Measurements from ENCODE around the gene CARMIL3.

CARMIL3 gene

DNA sequence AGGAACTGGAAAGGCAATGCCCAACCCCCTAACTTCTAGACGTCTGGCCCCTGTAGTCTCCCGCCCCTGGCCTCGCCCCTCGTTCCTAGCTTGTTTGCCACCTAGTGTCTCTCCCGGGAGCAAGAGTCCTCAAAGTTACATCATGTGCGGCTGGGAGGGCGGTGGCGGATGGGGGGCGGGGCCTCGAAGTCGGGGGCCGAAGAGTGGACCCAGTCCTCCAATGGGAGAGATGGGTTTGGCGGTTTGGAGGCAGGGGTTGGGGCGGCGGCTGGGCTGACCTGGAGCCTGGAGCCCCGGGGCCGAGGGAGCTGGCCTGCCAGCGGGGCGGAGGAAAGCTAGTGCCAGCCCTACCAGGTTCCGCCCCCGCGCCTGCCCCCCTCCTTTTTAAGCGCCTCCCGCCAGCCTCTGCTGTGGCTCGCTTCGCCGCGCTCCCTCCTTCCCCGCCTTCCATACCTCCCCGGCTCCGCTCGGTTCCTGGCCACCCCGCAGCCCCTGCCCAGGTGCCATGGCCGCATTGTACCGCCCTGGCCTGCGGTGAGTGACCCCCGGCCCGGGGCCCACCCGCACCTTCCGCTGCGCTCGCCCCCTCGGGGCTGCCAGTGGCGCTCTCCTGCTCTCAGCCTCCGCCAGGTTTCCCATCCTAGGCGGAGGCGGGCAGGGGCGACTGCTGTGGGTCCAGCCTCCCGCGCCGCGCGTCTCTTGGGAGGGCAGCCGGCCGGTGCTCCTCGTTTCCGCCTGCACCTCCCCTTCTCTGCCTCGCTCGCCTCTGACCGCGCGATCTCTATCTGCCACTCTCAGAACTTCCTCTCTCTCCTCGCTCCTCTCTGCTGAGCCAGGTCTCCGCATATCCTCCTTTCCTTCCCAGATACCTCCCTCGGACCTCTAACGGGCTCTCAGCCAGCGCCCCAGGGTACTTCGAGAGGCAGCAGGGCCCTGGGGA lies 42.4 kb downstream of the CARMIL3 start, which contains the start of gene PCK2:
Gene PCK2 (plus strand): TSS at position 411 of the 940 bp plus-strand sequence. CDS start 95 bp downstream, at position 506.
- DNase-seq (ENCODE audit: low read depth, low spot score), result peak; percentile 69
- H3K9me3 ChIP-seq (ENCODE audit: insufficient read depth, low read length), result no peaks in the 10 kb centered on the region
- peaks cover 11% of the 10 kb centered on the region for H3K27me3 ChIP-seq (ENCODE audit: insufficient read depth, insufficient read length)
- TF ChIP-seq SUZ12 (IDR thresholded peaks at IDR 0.05; ENCODE audit: extremely low read depth, insufficient read depth, insufficient read length) (no peak), ZNF274 (IDR thresholded peaks at IDR 0.05; ENCODE audit: low read depth, low read length) (no peak), YY1 (IDR thresholded peaks at IDR 0.05; ENCODE audit: insufficient read depth, insufficient read length) (no peak)
- peaks cover 5% of the 10 kb centered on the region for H3K4me1 ChIP-seq (ENCODE audit: insufficient read depth, insufficient read length)
- peak within 1 kb of the TSS; percentile 80 for H3K4me3 ChIP-seq (ENCODE audit: insufficient read length, low read depth)
- peaks cover 21% of the 10 kb centered on the region for H3K36me3 ChIP-seq (ENCODE audit: insufficient read depth, insufficient read length, low read length)
- peak within 1 kb of the TSS; percentile 93 for H3K9ac ChIP-seq (ENCODE audit: insufficient read length, low read depth)

GRCh38 chr14:24094841-24095270 lies 43.0 kb downstream of the CARMIL3 start:
- H3K36me3 ChIP-seq (ENCODE audit: insufficient read depth, insufficient read length, low read length), result peaks cover 28% of the 10 kb centered on the region
- H3K4me3 ChIP-seq (ENCODE audit: insufficient read length, low read depth), result peak overlapping the region; percentile 80
- DNase-seq (ENCODE audit: low read depth, low spot score), result no peak
- H3K9ac ChIP-seq (ENCODE audit: insufficient read length, low read depth), result peak overlapping the region; percentile 93
- TF ChIP-seq ZNF274 (IDR thresholded peaks at IDR 0.05; ENCODE audit: low read depth, low read length), result no peak
- peaks cover 11% of the 10 kb centered on the region for H3K27me3 ChIP-seq (ENCODE audit: insufficient read depth, insufficient read length)
- H3K4me1 ChIP-seq (ENCODE audit: insufficient read depth, insufficient read length), result peaks cover 5% of the 10 kb centered on the region
- no peaks in the 10 kb centered on the region for H3K9me3 ChIP-seq (ENCODE audit: insufficient read depth, low read length)

- H3K4me1 ChIP-seq (ENCODE audit: insufficient read depth, insufficient read length), result peaks cover 5% of the 10 kb centered on the region
- H3K9ac ChIP-seq (ENCODE audit: insufficient read length, low read depth), result peak overlapping the region; percentile 93
- H3K36me3 ChIP-seq (ENCODE audit: insufficient read depth, insufficient read length, low read length), result peaks cover 32% of the 10 kb centered on the region
- no peak for DNase-seq (ENCODE audit: low read depth, low spot score)
- peak overlapping the region; percentile 80 for H3K4me3 ChIP-seq (ENCODE audit: insufficient read length, low read depth)
- H3K27me3 ChIP-seq (ENCODE audit: insufficient read depth, insufficient read length), result peaks cover 11% of the 10 kb centered on the region
- no peak for TF ChIP-seq ZNF274 (IDR thresholded peaks at IDR 0.05; ENCODE audit: low read depth, low read length)
- no peak for TF ChIP-seq SUZ12 (IDR thresholded peaks at IDR 0.05; ENCODE audit: extremely low read depth, insufficient read depth, insufficient read length)
- no peak for TF ChIP-seq YY1 (IDR thresholded peaks at IDR 0.05; ENCODE audit: insufficient read depth, insufficient read length)
- no peaks in the 10 kb centered on the region for H3K9me3 ChIP-seq (ENCODE audit: insufficient read depth, low read length)
Observed at GRCh38 chr14:24095271-24096068, 43.7 kb downstream of the CARMIL3 start.

DNA sequence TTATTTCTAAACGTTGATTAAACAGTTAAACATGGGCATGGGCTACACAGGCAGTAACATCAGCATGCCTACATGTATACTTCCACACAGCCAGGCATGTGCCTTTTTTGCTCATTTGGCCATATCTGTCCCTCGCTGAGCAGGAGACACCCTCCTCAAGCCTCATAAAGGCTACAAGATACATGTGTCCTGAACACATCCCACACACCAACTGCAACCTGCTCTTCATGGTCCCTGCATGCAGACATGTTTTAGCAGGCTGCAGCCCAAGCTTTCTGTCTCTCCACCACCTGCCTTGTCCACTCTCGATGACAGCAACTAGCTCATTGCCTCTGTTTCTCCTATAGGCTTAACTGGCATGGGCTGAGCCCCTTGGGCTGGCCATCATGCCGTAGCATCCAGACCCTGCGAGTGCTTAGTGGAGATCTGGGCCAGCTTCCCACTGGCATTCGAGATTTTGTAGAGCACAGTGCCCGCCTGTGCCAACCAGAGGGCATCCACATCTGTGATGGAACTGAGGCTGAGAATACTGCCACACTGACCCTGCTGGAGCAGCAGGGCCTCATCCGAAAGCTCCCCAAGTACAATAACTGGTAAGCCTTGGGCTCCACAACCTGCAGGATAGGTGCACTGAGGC lies 44.9 kb downstream of the CARMIL3 start:
- Histone ChIP-seq H3K4me1 (ENCODE audit: insufficient read depth, insufficient read length) (peaks cover 5% of the 10 kb centered on the region), H3K36me3 (ENCODE audit: insufficient read depth, insufficient read length, low read length) (peaks cover 42% of the 10 kb centered on the region), H3K9ac (ENCODE audit: insufficient read length, low read depth) (no peak overlapping the region)

GRCh38 chr14:24098229-24098926 lies 46.6 kb downstream of the CARMIL3 start:
- peaks cover 53% of the 10 kb centered on the region for H3K36me3 ChIP-seq (ENCODE audit: insufficient read depth, insufficient read length, low read length)

More for the DNA sequence above, 44.9 kb downstream of the CARMIL3 start:
- Histone ChIP-seq H3K9me3 (ENCODE audit: insufficient read depth, low read length) (no peaks in the 10 kb centered on the region), H3K27me3 (ENCODE audit: insufficient read depth, insufficient read length) (peaks cover 11% of the 10 kb centered on the region), H3K4me3 (ENCODE audit: insufficient read length, low read depth) (no peak overlapping the region)
- no peak for DNase-seq (ENCODE audit: low read depth, low spot score)
- TF ChIP-seq SUZ12 (IDR thresholded peaks at IDR 0.05; ENCODE audit: extremely low read depth, insufficient read depth, insufficient read length) (no peak), YY1 (IDR thresholded peaks at IDR 0.05; ENCODE audit: insufficient read depth, insufficient read length) (no peak), ZNF274 (IDR thresholded peaks at IDR 0.05; ENCODE audit: low read depth, low read length) (no peak)

DNA sequence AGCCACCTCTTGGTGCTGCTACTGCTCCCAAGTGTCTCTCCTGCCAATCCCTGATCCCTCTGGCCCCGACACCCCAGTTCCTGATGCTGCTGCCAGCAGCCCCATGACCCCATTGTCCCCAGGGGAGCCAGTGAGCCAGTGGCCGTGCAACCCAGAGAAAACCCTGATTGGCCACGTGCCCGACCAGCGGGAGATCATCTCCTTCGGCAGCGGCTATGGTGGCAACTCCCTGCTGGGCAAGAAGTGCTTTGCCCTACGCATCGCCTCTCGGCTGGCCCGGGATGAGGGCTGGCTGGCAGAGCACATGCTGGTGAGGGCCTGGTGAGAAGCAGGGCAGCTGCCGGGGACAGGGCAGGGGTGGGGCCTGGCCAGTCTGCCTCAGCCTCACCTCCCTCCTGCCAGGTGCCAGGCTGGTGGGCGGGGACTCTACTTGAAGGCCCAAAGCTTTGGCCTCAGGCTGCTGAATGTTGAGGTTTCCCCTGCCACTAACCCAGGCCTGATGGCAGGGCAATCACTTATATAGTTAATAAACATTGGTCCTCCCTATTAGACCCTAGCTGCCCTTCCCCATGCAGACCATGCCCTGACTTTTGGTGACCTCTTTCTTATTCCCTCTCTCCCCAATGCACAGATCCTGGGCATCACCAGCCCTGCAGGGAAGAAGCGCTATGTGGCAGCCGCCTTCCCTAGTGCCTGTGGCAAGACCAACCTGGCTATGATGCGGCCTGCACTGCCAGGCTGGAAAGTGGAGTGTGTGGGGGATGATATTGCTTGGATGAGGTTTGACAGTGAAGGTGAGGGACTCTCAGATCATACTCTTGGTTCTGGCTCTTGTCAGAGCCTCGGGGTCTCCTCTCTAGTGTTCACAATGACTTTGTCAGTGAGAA lies 47.4 kb downstream of the CARMIL3 start:
- H3K36me3 ChIP-seq (ENCODE audit: insufficient read depth, insufficient read length, low read length), result peaks cover 61% of the 10 kb centered on the region
- TF ChIP-seq YY1 (IDR thresholded peaks at IDR 0.05; ENCODE audit: insufficient read depth, insufficient read length), result no peak
- no peak for TF ChIP-seq ZNF274 (IDR thresholded peaks at IDR 0.05; ENCODE audit: low read depth, low read length)
- H3K27me3 ChIP-seq (ENCODE audit: insufficient read depth, insufficient read length), result no peaks in the 10 kb centered on the region
- H3K9me3 ChIP-seq (ENCODE audit: insufficient read depth, low read length), result no peaks in the 10 kb centered on the region; the same call in 1 of the 2 replicates
- H3K4me1 ChIP-seq (ENCODE audit: insufficient read depth, insufficient read length), result peaks cover 2% of the 10 kb centered on the region
- no peak overlapping the region for H3K9ac ChIP-seq (ENCODE audit: insufficient read length, low read depth)
- DNase-seq (ENCODE audit: low read depth, low spot score), result no peak
- no peak overlapping the region for H3K4me3 ChIP-seq (ENCODE audit: insufficient read length, low read depth)

More at GRCh38 chr14:24098229-24098926, 46.6 kb downstream of the CARMIL3 start:
- TF ChIP-seq ZNF274 (IDR thresholded peaks at IDR 0.05; ENCODE audit: low read depth, low read length) (no peak), YY1 (IDR thresholded peaks at IDR 0.05; ENCODE audit: insufficient read depth, insufficient read length) (no peak), SUZ12 (IDR thresholded peaks at IDR 0.05; ENCODE audit: extremely low read depth, insufficient read depth, insufficient read length) (no peak)
- Histone ChIP-seq H3K9me3 (ENCODE audit: insufficient read depth, low read length) (no peaks in the 10 kb centered on the region), H3K4me1 (ENCODE audit: insufficient read depth, insufficient read length) (peaks cover 5% of the 10 kb centered on the region), H3K9ac (ENCODE audit: insufficient read length, low read depth) (no peak overlapping the region), H3K27me3 (ENCODE audit: insufficient read depth, insufficient read length) (no peaks in the 10 kb centered on the region), H3K4me3 (ENCODE audit: insufficient read length, low read depth) (no peak overlapping the region)
- no peak for DNase-seq (ENCODE audit: low read depth, low spot score)
